Tibial artery (tissue), 4 donors: ENCODE data around the gene TEKTIP1.

Experiments
- DNase-seq, 2 donors: peaks; one replicate each; pipeline ENCODE4 v3.0.0-alpha.2; 2019
- H3K27ac ChIP-seq, 2 donors: fragments of 200-600 bp; sonication (generic) in 1 of 2; 1 replicate in 1 of 2; 2 replicates in 1 of 2; pipeline ENCODE4 v1.5.1; 2018 to 2019; ENCODE audit warnings: mild to moderate bottlenecking in 1 of 2
- H3K27me3 ChIP-seq, 2 donors: fragments of 200-600 bp; sonication (generic) in 1 of 2; one replicate each; pipeline versions ENCODE4 v1.5.1 to v1.6.0; 2016 to 2019
- H3K36me3 ChIP-seq, 3 donors: fragments of 200-600 bp; sonication (generic) in 2 of 3; one replicate each; pipeline ENCODE4 v1.5.1; 2016 to 2019; ENCODE audit warnings: mild to moderate bottlenecking in 2 of 3
- H3K4me1 ChIP-seq, 4 donors: fragments of 200-600 bp; sonication (generic) in 2 of 4; 1 replicate in 3 of 4; 2 replicates in 1 of 4; pipeline ENCODE4 v1.5.1; 2016 to 2019
- H3K4me3 ChIP-seq, 2 donors: fragments of 200-600 bp; sonication (generic) in 1 of 2; 1 replicate in 1 of 2; 2 replicates in 1 of 2; pipeline ENCODE4 v1.5.1; 2018 to 2019; ENCODE audit warnings: mild to moderate bottlenecking in 2 of 2
- H3K9me3 ChIP-seq, 3 donors: fragments of 200-600 bp; sonication (generic) in 1 of 3; one replicate each; pipeline ENCODE4 v1.5.1; 2016 to 2019
- intact Hi-C: fragments of 100-400 bp; cut with DNase I; formaldehyde crosslinking; loops from one replicate; pipeline ENCODE4 v1.15.0; 2023; ENCODE audit warnings: low total_unique reads
- TF ChIP-seq, protein P1 (sequence below), 2 experiments: fragments of 200-600 bp in 1 of 2; fragments of 450-650 bp in 1 of 2; IDR thresholded peaks; one replicate each; pipeline ENCODE4 v1.5.1; 2017 to 2019; ENCODE audit warnings: antibody characterized with exemption in 2 of 2, mild to moderate bottlenecking in 1 of 2, moderate library complexity in 1 of 2

Gene TEKTIP1

GRCh38 chr19:3533563-3534216, 5.3 kb upstream of the TEKTIP1 start:
- intact Hi-C loops = loop anchor here (10.0 kb wide), 1 partner anchor 431 kb away; no protein-coding TSS in a partner anchor

DNA sequence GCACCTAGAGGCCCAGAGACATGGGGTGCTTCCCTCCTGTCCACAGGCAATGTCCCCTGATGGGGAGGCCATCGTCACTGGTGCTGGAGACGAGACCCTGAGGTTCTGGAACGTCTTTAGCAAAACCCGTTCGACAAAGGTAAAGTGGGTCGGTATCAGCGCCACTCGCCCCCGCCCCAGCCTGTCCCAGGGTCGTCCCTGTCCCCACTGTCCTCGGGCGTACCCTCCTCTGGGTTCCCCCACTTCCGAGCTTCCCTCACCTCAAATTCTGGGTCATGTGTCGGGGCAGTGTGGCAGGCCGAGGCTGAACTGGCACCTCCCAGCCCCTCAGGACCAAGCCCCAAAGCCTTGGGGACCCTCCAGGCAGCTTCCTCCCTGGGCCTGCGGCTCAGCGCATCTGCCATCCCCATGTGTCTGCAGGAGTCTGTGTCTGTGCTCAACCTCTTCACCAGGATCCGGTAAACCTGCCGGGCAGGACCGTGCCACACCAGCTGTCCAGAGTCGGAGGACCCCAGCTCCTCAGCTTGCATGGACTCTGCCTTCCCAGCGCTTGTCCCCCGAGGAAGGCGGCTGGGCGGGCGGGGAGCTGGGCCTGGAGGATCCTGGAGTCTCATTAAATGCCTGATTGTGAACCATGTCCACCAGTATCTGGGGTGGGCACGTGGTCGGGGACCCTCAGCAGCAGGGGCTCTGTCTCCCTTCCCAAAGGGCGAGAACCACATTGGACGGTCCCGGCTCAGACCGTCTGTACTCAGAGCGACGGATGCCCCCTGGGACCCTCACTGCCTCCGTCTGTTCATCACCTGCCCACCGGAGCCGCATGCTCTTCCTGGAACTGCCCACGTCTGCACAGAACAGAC, 4.4 kb upstream of the TEKTIP1 start:
- TF ChIP-seq, protein P1, sequence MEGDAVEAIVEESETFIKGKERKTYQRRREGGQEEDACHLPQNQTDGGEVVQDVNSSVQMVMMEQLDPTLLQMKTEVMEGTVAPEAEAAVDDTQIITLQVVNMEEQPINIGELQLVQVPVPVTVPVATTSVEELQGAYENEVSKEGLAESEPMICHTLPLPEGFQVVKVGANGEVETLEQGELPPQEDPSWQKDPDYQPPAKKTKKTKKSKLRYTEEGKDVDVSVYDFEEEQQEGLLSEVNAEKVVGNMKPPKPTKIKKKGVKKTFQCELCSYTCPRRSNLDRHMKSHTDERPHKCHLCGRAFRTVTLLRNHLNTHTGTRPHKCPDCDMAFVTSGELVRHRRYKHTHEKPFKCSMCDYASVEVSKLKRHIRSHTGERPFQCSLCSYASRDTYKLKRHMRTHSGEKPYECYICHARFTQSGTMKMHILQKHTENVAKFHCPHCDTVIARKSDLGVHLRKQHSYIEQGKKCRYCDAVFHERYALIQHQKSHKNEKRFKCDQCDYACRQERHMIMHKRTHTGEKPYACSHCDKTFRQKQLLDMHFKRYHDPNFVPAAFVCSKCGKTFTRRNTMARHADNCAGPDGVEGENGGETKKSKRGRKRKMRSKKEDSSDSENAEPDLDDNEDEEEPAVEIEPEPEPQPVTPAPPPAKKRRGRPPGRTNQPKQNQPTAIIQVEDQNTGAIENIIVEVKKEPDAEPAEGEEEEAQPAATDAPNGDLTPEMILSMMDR (IDR thresholded peaks at IDR 0.05) = no peak
- intact Hi-C loops = loop anchor here (10.0 kb wide), 1 partner anchor 430 kb away; no protein-coding TSS in a partner anchor
- Histone ChIP-seq H3K36me3 (peaks cover 41 to 80% (median 57%) of the 10 kb centered on the region in 3 donors), H3K27ac (no peak overlapping the region), H3K27me3 (no peaks in the 10 kb centered on the region), H3K9me3 (no peaks in the 10 kb centered on the region), H3K4me3 (no peak overlapping the region), H3K4me1 (peaks cover 0 to 16% (median 0%) of the 10 kb centered on the region in 4 donors)
- DNase-seq = no peak

More at GRCh38 chr19:3533563-3534216, 5.3 kb upstream of the TEKTIP1 start:
- no peak for DNase-seq
- Histone ChIP-seq H3K4me3 (no peak overlapping the region), H3K9me3 (no peaks in the 10 kb centered on the region), H3K36me3 (peaks cover 41 to 73% (median 57%) of the 10 kb centered on the region in 3 donors), H3K27ac (no peak overlapping the region), H3K27me3 (no peaks in the 10 kb centered on the region), H3K4me1 (peaks cover 0 to 16% (median 0%) of the 10 kb centered on the region in 4 donors)
- TF ChIP-seq, protein P1 (IDR thresholded peaks at IDR 0.05) = no peak

GRCh38 chr19:3535235-3535535, 3.8 kb upstream of the TEKTIP1 start:
- peaks cover 41 to 79% (median 57%) of the 10 kb centered on the region in 3 donors for H3K36me3 ChIP-seq
- intact Hi-C loops = loop anchor here (10.0 kb wide), 1 partner anchor 430 kb away; no protein-coding TSS in a partner anchor
- no peak overlapping the region for H3K27ac ChIP-seq
- no peaks in the 10 kb centered on the region for H3K27me3 ChIP-seq
- TF ChIP-seq, protein P1 (IDR thresholded peaks at IDR 0.05) = no peak
- no peak overlapping the region for H3K4me3 ChIP-seq
- no peaks in the 10 kb centered on the region for H3K9me3 ChIP-seq
- DNase-seq = no peak
- H3K4me1 ChIP-seq = peaks cover 0 to 16% (median 0%) of the 10 kb centered on the region in 4 donors

- TF ChIP-seq, protein P1 (IDR thresholded peaks at IDR 0.05) = no peak
- peaks cover 41 to 75% (median 53%) of the 10 kb centered on the region in 3 donors for H3K36me3 ChIP-seq
- no peaks in the 10 kb centered on the region for H3K9me3 ChIP-seq
- no peak for DNase-seq
- intact Hi-C loops = loop anchor here (10.0 kb wide), 1 partner anchor 429 kb away; no protein-coding TSS in a partner anchor
- peaks cover 0 to 16% (median 0%) of the 10 kb centered on the region in 4 donors for H3K4me1 ChIP-seq
- no peaks in the 10 kb centered on the region for H3K27me3 ChIP-seq
- H3K4me3 ChIP-seq = no peak overlapping the region
- no peak overlapping the region for H3K27ac ChIP-seq
Measured at GRCh38 chr19:3535563-3535965, 3.4 kb upstream of the TEKTIP1 start.

DNA sequence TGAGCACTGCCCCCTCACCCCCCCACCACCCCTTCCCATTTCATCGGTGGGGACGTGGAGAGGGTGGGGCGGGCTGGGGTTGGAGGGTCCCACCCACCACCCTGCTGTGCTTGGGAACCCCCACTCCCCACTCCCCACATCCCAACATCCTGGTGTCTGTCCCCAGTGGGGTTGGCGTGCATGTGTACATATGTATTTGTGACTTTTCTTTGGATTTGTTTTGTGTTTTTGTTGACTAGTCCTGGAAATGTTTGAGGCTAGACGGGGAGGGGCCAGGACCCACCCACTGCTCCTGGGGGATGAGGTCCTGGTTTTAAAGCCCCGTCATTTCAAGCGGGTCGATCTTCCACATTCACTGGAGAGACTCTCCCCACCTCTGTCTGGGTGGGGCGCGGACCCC, 3.0 kb upstream of the TEKTIP1 start:
- H3K4me3 ChIP-seq = no peak overlapping the region
- TF ChIP-seq, protein P1 (IDR thresholded peaks at IDR 0.05) = no peak
- H3K27ac ChIP-seq = no peak overlapping the region
- H3K9me3 ChIP-seq = no peaks in the 10 kb centered on the region
- peaks cover 41 to 71% (median 49%) of the 10 kb centered on the region in 3 donors for H3K36me3 ChIP-seq
- peaks cover 0 to 16% (median 0%) of the 10 kb centered on the region in 4 donors for H3K4me1 ChIP-seq
- no peak for DNase-seq
- intact Hi-C loops = loop anchor here (10.0 kb wide), 1 partner anchor 429 kb away; no protein-coding TSS in a partner anchor
- no peaks in the 10 kb centered on the region for H3K27me3 ChIP-seq
